HG02973 (cell line): ENCODE measurements around the gene ARHGAP4.

Source experiments
- ATAC-seq: cut with Tn5 transposase; IDR thresholded peaks from one replicate; pipeline ENCODE4 v1.9.1; 2021; ENCODE audit warnings: moderate library complexity; ENCODE audit not compliant: unreplicated experiment

Gene ARHGAP4

DNA sequence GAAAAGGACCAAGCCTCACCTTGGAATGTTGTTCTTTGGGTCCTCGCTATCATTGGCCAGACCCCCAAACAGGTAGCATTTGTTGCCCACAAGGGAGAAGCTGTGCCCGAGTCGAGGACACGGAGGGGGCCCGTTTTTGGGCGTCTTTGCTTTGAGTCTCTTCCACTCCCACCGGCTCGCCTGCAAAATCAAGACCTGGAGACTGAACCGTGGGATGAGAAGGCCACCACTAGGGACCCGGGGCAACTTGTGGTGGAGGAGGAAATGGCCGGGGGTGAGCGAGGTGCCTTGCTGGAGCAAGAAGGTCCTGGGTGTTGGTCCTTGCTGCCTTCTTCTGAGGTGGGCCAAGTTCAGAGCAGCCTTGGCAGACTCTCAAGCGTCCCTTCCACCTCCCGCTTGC lies 38.0 kb upstream of the ARHGAP4 start:
- ATAC-seq, result no peak

- no peak for ATAC-seq
Measured at GRCh38 chrX:153963546-153963945, 37.5 kb upstream of the ARHGAP4 start.

DNA sequence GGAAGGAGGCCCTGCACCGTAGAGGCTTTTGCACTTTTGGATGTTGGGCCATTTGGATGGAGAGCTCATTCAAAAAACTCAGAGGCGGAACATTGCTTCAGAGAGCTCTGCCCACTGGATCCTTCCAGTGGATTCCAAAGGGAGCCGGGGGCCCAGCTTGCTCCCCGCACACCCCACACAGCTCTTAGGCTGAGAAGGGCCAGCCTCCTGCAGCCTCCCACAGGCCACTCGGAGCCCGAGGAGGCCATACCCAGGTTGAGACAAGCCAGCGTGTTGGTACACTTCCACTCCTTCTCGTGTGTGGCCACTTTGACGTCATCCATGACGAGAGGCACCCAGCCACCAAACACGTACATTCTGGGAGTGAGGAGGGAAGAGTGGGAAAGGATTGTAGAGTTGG lies 35.2 kb upstream of the ARHGAP4 start:
- ATAC-seq, result no peak

DNA sequence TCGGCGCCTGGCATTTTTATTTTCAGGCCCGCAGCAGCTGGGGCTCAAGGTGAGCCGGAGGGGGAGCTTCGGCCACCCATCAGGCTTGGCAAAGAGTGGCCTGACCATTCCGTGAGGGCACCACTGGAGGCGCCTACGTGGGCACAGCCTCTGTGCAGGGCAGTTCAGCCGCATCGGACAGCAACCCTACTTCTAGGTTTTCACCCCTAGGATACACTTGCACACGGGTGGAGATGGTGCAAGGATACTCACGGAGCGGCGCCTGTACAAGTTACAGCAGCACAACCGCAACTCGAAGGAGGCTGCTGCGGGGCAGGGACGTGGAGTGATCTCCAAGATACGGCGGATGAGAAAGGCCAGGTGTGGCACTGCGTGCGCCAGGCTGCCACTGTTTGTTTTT lies 34.7 kb upstream of the ARHGAP4 start:
- no peak for ATAC-seq

DNA sequence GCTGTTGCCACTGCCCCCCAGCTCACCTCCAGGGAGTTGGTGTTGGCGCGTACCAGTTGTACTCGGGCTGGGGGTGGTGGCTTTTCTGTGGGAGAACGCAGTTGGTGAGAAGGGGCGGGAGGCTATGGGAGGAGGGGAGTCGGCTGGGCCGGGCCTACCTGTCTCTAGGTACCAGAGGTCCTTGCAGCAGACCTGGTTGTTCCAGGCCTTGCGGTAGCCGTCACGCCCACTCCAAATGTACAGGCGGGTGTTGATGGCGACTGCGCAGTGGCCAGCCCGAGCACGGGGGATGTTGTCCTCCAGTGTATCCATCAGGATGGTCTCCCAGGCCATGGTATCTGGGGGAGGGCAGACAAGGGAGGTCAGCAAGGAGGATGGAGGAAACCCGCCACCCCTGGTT lies 34.0 kb upstream of the ARHGAP4 start:
- ATAC-seq, result no peak

- no peak for ATAC-seq
Measured at GRCh38 chrX:153959649-153960048, 33.6 kb upstream of the ARHGAP4 start.

DNA sequence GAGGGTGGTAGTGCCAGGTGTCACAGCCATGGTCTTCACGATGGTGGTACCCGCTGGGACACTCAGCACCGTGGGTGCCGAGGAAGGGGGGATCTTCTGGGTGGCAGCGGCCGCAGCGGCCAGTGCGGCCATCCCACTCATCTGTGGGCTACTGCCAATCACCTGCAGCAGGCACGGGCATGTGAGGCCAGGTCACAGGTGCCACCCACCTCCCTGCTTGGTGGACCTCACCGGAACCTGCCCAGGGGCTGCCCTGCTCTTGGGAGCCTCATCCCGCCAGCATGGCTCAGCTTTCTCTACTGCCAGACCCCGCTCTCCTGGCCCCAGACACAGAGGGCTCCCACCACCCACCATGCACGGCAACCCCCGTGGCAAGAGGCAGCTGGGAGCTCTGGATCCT lies 32.5 kb upstream of the ARHGAP4 start:
- ATAC-seq, result no peak

- no peak for ATAC-seq
Measured at GRCh38 chrX:153957224-153957623, 31.2 kb upstream of the ARHGAP4 start.

- ATAC-seq, result no peak
Measured at GRCh38 chrX:153956044-153956907, 30.2 kb upstream of the ARHGAP4 start.

GRCh38 chrX:153955228-153955732 lies 29.2 kb upstream of the ARHGAP4 start:
- no peak for ATAC-seq

DNA sequence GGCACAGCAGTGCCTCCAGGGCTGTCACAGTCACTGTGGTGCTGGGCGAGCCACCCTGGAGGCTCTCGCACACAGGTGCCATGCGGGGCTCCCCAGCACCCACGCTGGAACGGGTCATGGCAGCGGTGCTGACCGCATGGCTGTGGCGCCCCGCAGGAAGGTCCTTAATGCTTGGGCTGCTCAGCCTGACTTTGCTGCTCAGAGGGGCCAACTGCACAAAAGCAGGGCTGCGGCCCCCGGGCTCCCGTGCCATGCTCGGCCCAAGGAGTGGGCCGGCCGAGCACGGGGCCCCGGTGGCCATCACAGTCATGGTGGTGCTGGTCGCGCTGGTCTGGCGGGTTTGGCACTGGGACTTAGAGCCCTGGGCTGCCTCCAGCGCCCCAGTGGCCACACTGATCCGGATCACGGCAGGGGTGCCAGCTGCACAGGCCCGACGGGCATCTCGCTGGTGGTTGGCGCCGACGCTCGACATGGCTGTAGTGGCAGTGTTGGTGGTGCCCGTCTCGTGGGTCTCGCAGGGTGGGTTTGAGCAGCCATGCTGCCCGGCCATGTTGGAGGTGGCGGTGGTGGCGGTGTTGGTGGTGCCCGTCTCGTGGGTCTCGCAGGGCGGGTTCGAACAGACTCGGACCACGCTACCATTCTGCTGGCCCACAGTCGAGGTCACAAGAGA lies 28.6 kb upstream of the ARHGAP4 start:
- no peak for ATAC-seq

DNA sequence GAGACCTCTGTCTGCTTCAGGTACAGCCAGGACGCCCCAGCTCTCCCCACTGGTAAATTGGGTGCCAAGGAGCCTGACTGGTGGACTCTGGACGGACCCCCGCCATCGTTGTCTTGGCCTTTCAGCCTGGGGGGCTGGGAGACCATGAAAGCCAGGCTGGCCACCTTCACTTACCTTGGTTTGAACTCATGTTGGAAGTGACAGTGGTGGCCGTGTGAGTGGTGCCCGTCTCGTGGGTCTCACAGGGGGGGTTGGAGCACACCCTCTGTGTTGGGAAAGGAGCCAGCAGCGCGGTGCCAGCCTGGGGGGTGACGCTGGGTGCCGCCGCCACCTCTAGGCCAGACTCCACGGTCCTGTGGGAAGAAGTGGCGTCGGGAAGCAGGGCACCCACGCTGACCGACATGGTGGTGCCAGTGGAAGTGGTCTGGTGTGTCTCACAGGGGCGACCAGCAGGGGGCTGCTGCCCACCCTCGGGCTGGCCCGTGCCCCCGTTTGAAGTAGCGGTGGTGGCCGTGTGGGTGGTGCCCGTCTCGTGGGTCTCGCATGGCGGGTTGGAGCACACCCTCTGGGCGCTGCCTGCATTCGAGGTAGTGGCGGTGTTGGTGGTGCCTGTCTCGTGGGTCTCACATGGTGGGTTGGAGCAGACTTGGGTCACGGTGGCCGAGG lies 28.0 kb upstream of the ARHGAP4 start:
- ATAC-seq, result no peak

GRCh38 chrX:153953342-153953830 lies 27.3 kb upstream of the ARHGAP4 start:
- no peak for ATAC-seq

GRCh38 chrX:153952373-153953026 lies 26.4 kb upstream of the ARHGAP4 start:
- ATAC-seq, result no peak

GRCh38 chrX:153951683-153952372 lies 25.8 kb upstream of the ARHGAP4 start:
- no peak for ATAC-seq

DNA sequence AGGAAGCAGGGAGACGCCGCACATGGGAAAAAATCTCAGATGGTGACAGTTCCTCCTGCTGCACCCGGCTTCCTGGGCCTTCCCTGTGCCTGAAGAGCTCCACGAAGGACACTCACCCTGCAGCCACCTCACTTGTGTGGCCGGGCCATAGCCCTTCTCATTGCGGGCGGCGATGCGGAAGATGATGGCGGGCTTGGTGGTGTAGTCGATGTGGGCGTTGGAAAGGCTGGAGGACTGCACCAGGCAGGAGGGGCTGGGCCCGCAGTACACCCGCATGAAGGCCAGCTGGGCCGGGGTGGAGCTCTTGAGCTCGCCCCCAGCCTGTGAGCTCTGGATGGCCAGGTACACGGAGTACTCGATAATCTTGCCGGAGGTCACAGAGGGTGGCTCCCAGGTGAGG lies 24.1 kb upstream of the ARHGAP4 start:
- ATAC-seq, result no peak

- ATAC-seq, result no peak
Measured at GRCh38 chrX:153948847-153949805, 23.1 kb upstream of the ARHGAP4 start.

- no peak for ATAC-seq
Measured at GRCh38 chrX:153948002-153948466, 22.0 kb upstream of the ARHGAP4 start.
